HEK293 (cell line): ENCODE measurements around the gene BBS9.

Source experiments
- CTCF ChIP-seq: fragments of 450-650 bp; formaldehyde crosslinking; IDR thresholded peaks from 2 replicates; pipeline ENCODE4 v1.5.1; 2016; ENCODE audit warnings: missing biosample characterization, missing genetic modification characterization
- PATZ1 ChIP-seq: fragments of 450-650 bp; formaldehyde crosslinking; IDR thresholded peaks from 2 replicates; pipeline ENCODE4 v1.5.1; 2016; ENCODE audit warnings: missing biosample characterization, missing genetic modification characterization
- ZNF112 ChIP-seq: fragments of 450-650 bp; formaldehyde crosslinking; IDR thresholded peaks from 2 replicates; pipeline ENCODE4 v1.5.0; 2017; ENCODE audit warnings: missing biosample characterization, missing genetic modification characterization
- ZNF416 ChIP-seq: fragments of 450-650 bp; formaldehyde crosslinking; IDR thresholded peaks from 2 replicates; pipeline ENCODE4 v1.5.1; 2016; ENCODE audit warnings: missing biosample characterization, missing genetic modification characterization
- TF ChIP-seq, protein P1 (sequence below): sonication (generic); formaldehyde crosslinking; IDR thresholded peaks from 2 replicates; pipeline ENCODE4 v1.8.1; 2022; ENCODE audit warnings: mild to moderate bottlenecking, moderate library complexity, missing genetic modification reagents
- TF ChIP-seq, protein P2 (sequence below): fragments of 450-650 bp; formaldehyde crosslinking; IDR thresholded peaks from 2 replicates; pipeline ENCODE4 v1.5.1; 2016; ENCODE audit warnings: missing biosample characterization, missing genetic modification characterization, borderline replicate concordance

- TF ChIP-seq CTCF (tag by site-specific recombination) (no peak), PATZ1 (tag by site-specific recombination) (no peak), ZNF416 (no peak), ZNF112 (tag by site-specific recombination) (no peak)
- TF ChIP-seq, protein P1, sequence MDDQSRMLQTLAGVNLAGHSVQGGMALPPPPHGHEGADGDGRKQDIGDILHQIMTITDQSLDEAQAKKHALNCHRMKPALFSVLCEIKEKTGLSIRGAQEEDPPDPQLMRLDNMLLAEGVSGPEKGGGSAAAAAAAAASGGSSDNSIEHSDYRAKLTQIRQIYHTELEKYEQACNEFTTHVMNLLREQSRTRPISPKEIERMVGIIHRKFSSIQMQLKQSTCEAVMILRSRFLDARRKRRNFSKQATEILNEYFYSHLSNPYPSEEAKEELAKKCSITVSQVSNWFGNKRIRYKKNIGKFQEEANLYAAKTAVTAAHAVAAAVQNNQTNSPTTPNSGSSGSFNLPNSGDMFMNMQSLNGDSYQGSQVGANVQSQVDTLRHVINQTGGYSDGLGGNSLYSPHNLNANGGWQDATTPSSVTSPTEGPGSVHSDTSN (CRISPR knock-in tag), result no peak
- TF ChIP-seq, protein P2, sequence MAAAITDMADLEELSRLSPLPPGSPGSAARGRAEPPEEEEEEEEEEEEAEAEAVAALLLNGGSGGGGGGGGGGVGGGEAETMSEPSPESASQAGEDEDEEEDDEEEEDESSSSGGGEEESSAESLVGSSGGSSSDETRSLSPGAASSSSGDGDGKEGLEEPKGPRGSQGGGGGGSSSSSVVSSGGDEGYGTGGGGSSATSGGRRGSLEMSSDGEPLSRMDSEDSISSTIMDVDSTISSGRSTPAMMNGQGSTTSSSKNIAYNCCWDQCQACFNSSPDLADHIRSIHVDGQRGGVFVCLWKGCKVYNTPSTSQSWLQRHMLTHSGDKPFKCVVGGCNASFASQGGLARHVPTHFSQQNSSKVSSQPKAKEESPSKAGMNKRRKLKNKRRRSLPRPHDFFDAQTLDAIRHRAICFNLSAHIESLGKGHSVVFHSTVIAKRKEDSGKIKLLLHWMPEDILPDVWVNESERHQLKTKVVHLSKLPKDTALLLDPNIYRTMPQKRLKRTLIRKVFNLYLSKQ (tag by site-specific recombination), result no peak
These were observed 365.8 kb downstream of the BBS9 start for GRCh38 chr7:33495207-33495606.
